HG03060 (cell line): ENCODE results near the gene ZNF598.
"Not testable (repeated sequence)": the region's sequence is repeated elsewhere in the genome, so short reads cannot be mapped to it uniquely, and the experiment has no call there.

ENCODE experiments used
- ATAC-seq: cut with Tn5 transposase; IDR thresholded peaks from one replicate; pipeline ENCODE4 v1.9.1; 2021; ENCODE audit warnings: low read depth, moderate number of reproducible peaks; ENCODE audit not compliant: unreplicated experiment

ZNF598 gene

GRCh38 chr16:2040787-2041522 lies 31.3 kb upstream of the ZNF598 start:
- ATAC-seq = no peak

GRCh38 chr16:2040041-2040786 lies 30.6 kb upstream of the ZNF598 start:
- ATAC-seq = no peak

GRCh38 chr16:2039274-2040031 lies 29.8 kb upstream of the ZNF598 start:
- no peak for ATAC-seq

GRCh38 chr16:2038382-2039231 lies 29.0 kb upstream of the ZNF598 start:
- no peak for ATAC-seq

GRCh38 chr16:2037647-2038381 lies 28.2 kb upstream of the ZNF598 start:
- ATAC-seq = no peak

GRCh38 chr16:2037115-2037514 lies 27.5 kb upstream of the ZNF598 start:
- no peak for ATAC-seq

- no peak for ATAC-seq
These were observed 26.8 kb upstream of the ZNF598 start for GRCh38 chr16:2036200-2036966.

- ATAC-seq = no peak
These were observed 26.0 kb upstream of the ZNF598 start for GRCh38 chr16:2035431-2036199.

- no peak for ATAC-seq
These were observed 25.2 kb upstream of the ZNF598 start for GRCh38 chr16:2034696-2035430.

- ATAC-seq = not testable (repeated sequence)
These were observed 24.5 kb upstream of the ZNF598 start for GRCh38 chr16:2033909-2034695.

GRCh38 chr16:2033057-2033908 lies 23.7 kb upstream of the ZNF598 start:
- ATAC-seq = no peak

- ATAC-seq = no peak
These were observed 22.9 kb upstream of the ZNF598 start for GRCh38 chr16:2032285-2033056.

GRCh38 chr16:2031081-2031577 lies 21.5 kb upstream of the ZNF598 start:
- ATAC-seq = no peak

GRCh38 chr16:2030036-2030435 lies 20.4 kb upstream of the ZNF598 start:
- no peak for ATAC-seq

- ATAC-seq = no peak
These were observed 19.7 kb upstream of the ZNF598 start for GRCh38 chr16:2029350-2029749.
